GM21717 (cell line): ENCODE measurements around the gene RAD17.
"Not testable (repeated sequence)": the region's sequence is repeated elsewhere in the genome, so short reads cannot be mapped to it uniquely, and the experiment has no call there.

Experiments used
- ATAC-seq: cut with Tn5 transposase; IDR thresholded peaks from one replicate; pipeline ENCODE4 v1.9.1; 2021; ENCODE audit warnings: mild to moderate bottlenecking, moderate library complexity; ENCODE audit not compliant: unreplicated experiment

RAD17 gene

DNA sequence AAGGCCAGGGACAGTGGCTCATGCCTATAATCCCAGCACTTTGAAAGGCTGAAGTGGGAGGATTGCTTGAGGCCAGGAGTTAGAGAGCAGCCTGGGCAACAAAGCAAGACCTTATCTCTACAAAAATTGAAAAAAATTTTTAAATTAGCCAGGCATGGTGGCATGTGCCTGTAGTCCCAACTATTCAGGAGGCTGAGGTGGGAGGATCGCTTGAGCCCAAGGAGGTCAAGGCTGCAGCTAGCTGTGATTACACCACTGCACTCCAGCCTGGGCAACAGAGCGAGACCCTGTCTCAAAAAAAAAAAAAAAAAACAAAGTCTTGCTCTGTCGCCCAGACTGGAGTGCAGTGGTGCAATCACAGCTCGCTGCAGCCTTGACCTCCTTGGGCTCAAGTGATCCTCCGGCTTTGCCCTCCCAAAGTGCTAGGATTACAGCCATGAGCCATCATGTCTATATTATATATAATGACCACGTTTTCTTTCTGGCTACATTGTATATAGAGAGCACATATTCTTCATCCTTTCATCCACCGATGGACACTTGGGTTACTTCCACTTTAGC lies 85.9 kb downstream of the RAD17 start:
- not testable (repeated sequence) for ATAC-seq

- no peak for ATAC-seq
Observed at GRCh38 chr5:69462170-69462569, 92.6 kb downstream of the RAD17 start.
